BJ (cell line): Measurements from ENCODE around the gene DNAJC16. TPM values are rescaled to one million over a fixed set of nuclear protein-coding genes. Genes with fewer than 3 reads are reported as not detected.
A peak's percentile ranks its signal among the peaks of the same experiment; 100 is the strongest.
"Not testable (repeated sequence)": the region's sequence is repeated elsewhere in the genome, so short reads cannot be mapped to it uniquely, and the experiment has no call there.

ENCODE experiments used
- CTCF ChIA-PET: fragments of 350-600 bp; formaldehyde crosslinking; extraction: SDS; loops from one replicate; lab custom pipeline; 2021; ENCODE audit warnings: antibody characterized with exemption, inconsistent platforms; lab: Yijun Ruan, JAX
- POLR2A ChIA-PET: fragments of 300-600 bp; sonication (Branson Sonifier 250); formaldehyde crosslinking; extraction: SDS; loops from one replicate; lab custom pipeline; 2021; ENCODE audit warnings: antibody characterized with exemption; lab: Charles Lee
- DNase-seq: peaks from one replicate; pipeline ENCODE4 v3.0.0-alpha.2; 2011; ENCODE audit warnings: low read depth
- H3K27me3 ChIP-seq: 2 replicates; pipeline ENCODE4 v1.6.0; 2011; ENCODE audit warnings: low read length; ENCODE audit not compliant: control insufficient read depth, insufficient read depth
- H3K36me3 ChIP-seq: 2 replicates; pipeline ENCODE4 v1.5.1; 2011; ENCODE audit warnings: low read length; ENCODE audit not compliant: control insufficient read depth, insufficient read depth
- H3K4me3 ChIP-seq: 2 replicates; pipeline ENCODE4 v1.5.1; 2011; ENCODE audit warnings: low read depth, mild to moderate bottlenecking, control low read depth, low read length
- polyA minus RNA-seq: library from RNA; depleted of rRNA, polyadenylated mRNA; stranded (reverse); fragments of >200 nt; gene quantifications from 2 replicates; pipeline ENCODE4 v1.2.3, GENCODE V29; 2011; rRNA and poly(A)+ RNA removed
- polyA plus RNA-seq: library from polyadenylated mRNA; depleted of rRNA; stranded (reverse); fragments of >200 nt; gene quantifications from 2 replicates; pipeline ENCODE4 v1.2.3, GENCODE V29; 2011; rRNA removed
- TF ChIP-seq, protein P1 (sequence below): IDR thresholded peaks from 2 replicates; pipeline ENCODE4 v1.5.1; 2011; ENCODE audit warnings: low read depth, mild to moderate bottlenecking, control low read depth, inconsistent platforms, low read length, moderate library complexity; ENCODE audit not compliant: insufficient read depth

Gene DNAJC16
- polyA plus RNA-seq, result 12.3 and 20.2 TPM in 2 replicates
- 11.6 and 15.4 TPM in 2 replicates for polyA minus RNA-seq

- no peaks in the 10 kb centered on the region for H3K36me3 ChIP-seq
- CTCF ChIA-PET, result interaction anchor here (0.6 kb wide), 1 partner anchor 16 kb away, joined by 3 read pairs; no protein-coding TSS in a partner anchor
- DNase-seq, result peak; percentile 100
- TF ChIP-seq, protein P1, sequence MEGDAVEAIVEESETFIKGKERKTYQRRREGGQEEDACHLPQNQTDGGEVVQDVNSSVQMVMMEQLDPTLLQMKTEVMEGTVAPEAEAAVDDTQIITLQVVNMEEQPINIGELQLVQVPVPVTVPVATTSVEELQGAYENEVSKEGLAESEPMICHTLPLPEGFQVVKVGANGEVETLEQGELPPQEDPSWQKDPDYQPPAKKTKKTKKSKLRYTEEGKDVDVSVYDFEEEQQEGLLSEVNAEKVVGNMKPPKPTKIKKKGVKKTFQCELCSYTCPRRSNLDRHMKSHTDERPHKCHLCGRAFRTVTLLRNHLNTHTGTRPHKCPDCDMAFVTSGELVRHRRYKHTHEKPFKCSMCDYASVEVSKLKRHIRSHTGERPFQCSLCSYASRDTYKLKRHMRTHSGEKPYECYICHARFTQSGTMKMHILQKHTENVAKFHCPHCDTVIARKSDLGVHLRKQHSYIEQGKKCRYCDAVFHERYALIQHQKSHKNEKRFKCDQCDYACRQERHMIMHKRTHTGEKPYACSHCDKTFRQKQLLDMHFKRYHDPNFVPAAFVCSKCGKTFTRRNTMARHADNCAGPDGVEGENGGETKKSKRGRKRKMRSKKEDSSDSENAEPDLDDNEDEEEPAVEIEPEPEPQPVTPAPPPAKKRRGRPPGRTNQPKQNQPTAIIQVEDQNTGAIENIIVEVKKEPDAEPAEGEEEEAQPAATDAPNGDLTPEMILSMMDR, result peak; percentile 33
- H3K27me3 ChIP-seq, result no peaks in the 10 kb centered on the region
- POLR2A ChIA-PET, result no interaction called here
- H3K4me3 ChIP-seq, result peak within 1 kb of the TSS; percentile 65
Observed at GRCh38 chr1:15526490-15527339, at the start of gene DNAJC16. TSS of gene DNAJC16 (plus strand) at chr1:15526848. CDS start at chr1:15529106, 2,258 bp downstream.

GRCh38 chr1:15476927-15477326, 49.7 kb upstream of the DNAJC16 start:
- CTCF ChIA-PET, result no interaction called here
- POLR2A ChIA-PET, result no interaction called here
- H3K27me3 ChIP-seq, result no peaks in the 10 kb centered on the region
- TF ChIP-seq, protein P1, result no peak
- DNase-seq, result no peak
- no peak overlapping the region for H3K4me3 ChIP-seq
- H3K36me3 ChIP-seq, result no peaks in the 10 kb centered on the region

- TF ChIP-seq, protein P1, result no peak
- Histone ChIP-seq H3K4me3 (no peak overlapping the region), H3K36me3 (no peaks in the 10 kb centered on the region), H3K27me3 (no peaks in the 10 kb centered on the region)
- ChIA-PET CTCF (no interaction called here), POLR2A (no interaction called here)
- no peak for DNase-seq
Observed at GRCh38 chr1:15477646-15478212, 48.9 kb upstream of the DNAJC16 start.

DNA sequence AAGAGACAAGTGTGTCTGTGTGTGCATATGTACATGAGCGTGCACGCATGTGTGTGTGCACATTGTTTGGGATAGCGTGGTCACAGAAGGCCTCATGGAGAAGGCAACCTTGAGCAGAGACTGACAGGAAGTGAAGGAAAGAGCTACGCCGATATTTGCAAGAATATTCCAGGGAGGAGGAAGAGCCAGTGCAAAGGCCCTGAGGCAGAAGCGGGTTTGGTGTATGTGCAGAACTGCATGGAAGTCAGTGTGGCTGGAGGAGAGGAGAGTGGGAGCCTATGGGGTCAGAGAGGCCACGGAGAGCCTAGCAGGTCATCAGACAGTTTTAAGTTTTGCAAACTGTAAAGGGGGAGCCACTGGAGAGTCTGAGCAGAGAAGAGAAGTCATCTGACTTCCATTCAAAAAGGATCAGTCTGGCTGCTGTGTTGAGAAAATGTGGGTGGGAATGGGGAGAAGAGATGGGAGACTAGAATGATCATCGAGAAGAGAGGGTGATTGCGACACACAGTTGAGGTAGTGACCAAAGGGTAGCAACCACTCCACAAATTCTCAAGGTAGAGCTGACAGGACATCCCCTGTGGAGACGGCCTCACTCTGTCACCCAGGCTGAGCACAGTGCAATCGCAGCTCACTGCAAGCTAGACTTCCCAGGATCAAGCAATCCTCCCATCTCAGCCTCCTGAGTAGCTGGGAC, 46.8 kb upstream of the DNAJC16 start:
- TF ChIP-seq, protein P1, result no peak
- H3K27me3 ChIP-seq, result no peaks in the 10 kb centered on the region
- DNase-seq, result no peak
- no peak overlapping the region for H3K4me3 ChIP-seq
- ChIA-PET CTCF (interaction anchor here (1.4 kb wide), 1 partner anchor 157 kb away, joined by 4 read pairs; no protein-coding TSS in a partner anchor), POLR2A (no interaction called here)
- no peaks in the 10 kb centered on the region for H3K36me3 ChIP-seq

DNA sequence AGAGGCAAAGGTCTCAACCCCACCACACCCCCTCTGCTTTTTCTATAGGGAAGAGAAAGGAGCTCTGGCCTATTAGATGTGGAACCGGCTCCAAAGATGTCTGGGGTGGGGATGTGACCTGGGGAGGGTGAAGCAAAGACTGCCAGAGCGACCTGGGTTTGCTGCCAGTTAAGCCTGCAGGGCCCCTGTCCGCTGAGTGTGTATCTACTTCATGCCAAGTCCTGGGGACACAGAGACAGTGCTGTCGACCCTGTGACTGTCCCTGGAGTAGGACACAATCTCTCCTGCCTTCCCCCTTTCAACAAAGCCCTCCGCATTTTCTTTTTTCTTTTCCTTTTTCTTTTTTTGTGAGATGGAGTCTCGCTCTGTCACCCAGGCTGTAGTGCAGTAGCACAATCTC, 44.2 kb upstream of the DNAJC16 start:
- CTCF ChIA-PET, result not testable (repeated sequence)

GRCh38 chr1:15482983-15483543, 43.6 kb upstream of the DNAJC16 start:
- CTCF ChIA-PET, H3K27me3 ChIP-seq, POLR2A ChIA-PET: not testable (repeated sequence)

More for the DNA sequence above, 44.2 kb upstream of the DNAJC16 start:
- POLR2A ChIA-PET, DNase-seq, H3K27me3 ChIP-seq, H3K36me3 ChIP-seq, H3K4me3 ChIP-seq: not testable (repeated sequence)

More at GRCh38 chr1:15482983-15483543, 43.6 kb upstream of the DNAJC16 start:
- not testable (repeated sequence) for H3K36me3 ChIP-seq, H3K4me3 ChIP-seq, DNase-seq
